ENCODE results near the gene ZIM2. TPM values are rescaled to one million over a fixed set of nuclear protein-coding genes. Genes with fewer than 3 reads are reported as not detected.

The ZIM2 gene
- total RNA-seq, 1 donor from 2014 or later, result 0.19 TPM

- peak; percentile 61 for TF ChIP-seq CTCF (IDR thresholded peaks at IDR 0.05; ENCODE audit: borderline replicate concordance)
- H3K4me3 ChIP-seq, result peak overlapping the region; percentile 71
- H3K4me1 ChIP-seq, result peaks cover 8% of the 10 kb centered on the region
- intact Hi-C loops (cut with micrococcal nuclease), result no loop called here
- no peaks in the 10 kb centered on the region for H3K36me3 ChIP-seq
- peak; percentile 66 for DNase-seq
- peak overlapping the region; percentile 94 for H3K27ac ChIP-seq (replicated peaks)
- no peaks in the 10 kb centered on the region for H3K9me3 ChIP-seq (replicated peaks)
- H3K27me3 ChIP-seq (ENCODE audit: low read depth), result no peaks in the 10 kb centered on the region
Measured at GRCh38 chr19:56838024-56838908, 2.3 kb downstream of the ZIM2 start.

GRCh38 chr19:56837492-56838023, 3.0 kb downstream of the ZIM2 start:
- H3K36me3 ChIP-seq, result no peaks in the 10 kb centered on the region
- intact Hi-C loops (cut with micrococcal nuclease), result no loop called here
- peak overlapping the region; percentile 71 for H3K4me3 ChIP-seq
- peak overlapping the region; percentile 94 for H3K27ac ChIP-seq (replicated peaks)
- peaks cover 8% of the 10 kb centered on the region for H3K4me1 ChIP-seq
- peak; percentile 75 for DNase-seq
- TF ChIP-seq CTCF (IDR thresholded peaks at IDR 0.05; ENCODE audit: borderline replicate concordance), result peak; percentile 66
- H3K9me3 ChIP-seq (replicated peaks), result no peaks in the 10 kb centered on the region
- H3K27me3 ChIP-seq (ENCODE audit: low read depth), result no peaks in the 10 kb centered on the region

- Histone ChIP-seq H3K36me3 (no peaks in the 10 kb centered on the region), H3K9me3 (replicated peaks) (no peaks in the 10 kb centered on the region), H3K4me1 (peaks cover 8% of the 10 kb centered on the region), H3K27ac (replicated peaks) (peak overlapping the region; percentile 94), H3K4me3 (peak overlapping the region; percentile 71), H3K27me3 (ENCODE audit: low read depth) (no peaks in the 10 kb centered on the region)
- intact Hi-C loops (cut with micrococcal nuclease), result no loop called here
- TF ChIP-seq CTCF (IDR thresholded peaks at IDR 0.05; ENCODE audit: borderline replicate concordance), result no peak
- DNase-seq, result no peak
Measured at GRCh38 chr19:56837004-56837403, 3.5 kb downstream of the ZIM2 start.

GRCh38 chr19:56836059-56836458, 4.5 kb downstream of the ZIM2 start:
- no peak for TF ChIP-seq CTCF (IDR thresholded peaks at IDR 0.05; ENCODE audit: borderline replicate concordance)
- Histone ChIP-seq H3K4me1 (peaks cover 13% of the 10 kb centered on the region), H3K36me3 (no peaks in the 10 kb centered on the region), H3K27me3 (ENCODE audit: low read depth) (no peaks in the 10 kb centered on the region), H3K4me3 (no peak overlapping the region), H3K9me3 (replicated peaks) (no peaks in the 10 kb centered on the region), H3K27ac (replicated peaks) (no peak overlapping the region)
- intact Hi-C loops (cut with micrococcal nuclease), result no loop called here
- no peak for DNase-seq

- Histone ChIP-seq H3K4me3 (no peak overlapping the region), H3K36me3 (no peaks in the 10 kb centered on the region), H3K9me3 (replicated peaks) (no peaks in the 10 kb centered on the region), H3K27me3 (ENCODE audit: low read depth) (no peaks in the 10 kb centered on the region), H3K4me1 (peaks cover 13% of the 10 kb centered on the region), H3K27ac (replicated peaks) (no peak overlapping the region)
- no peak for DNase-seq
- intact Hi-C loops (cut with micrococcal nuclease), result no loop called here
- no peak for TF ChIP-seq CTCF (IDR thresholded peaks at IDR 0.05; ENCODE audit: borderline replicate concordance)
Measured at GRCh38 chr19:56835401-56835800, 5.1 kb downstream of the ZIM2 start.

Data from left ventricle myocardium inferior (tissue), 1 donor.